GM12875 (cell line): Measurements from ENCODE around the gene MAN2A2.

Experiments
- H3K4me3 ChIP-seq: one replicate; pipeline ENCODE4 v1.5.1; 2011; ENCODE audit warnings: low read depth, low read length, control low read depth
- CTCF ChIP-seq: IDR thresholded peaks from 2 replicates; pipeline ENCODE4 v1.5.1; 2011; ENCODE audit warnings: low read depth, mild to moderate bottlenecking, control low read depth, inconsistent platforms, low read length, moderate library complexity, borderline replicate concordance; ENCODE audit not compliant: insufficient read depth

Gene MAN2A2

DNA sequence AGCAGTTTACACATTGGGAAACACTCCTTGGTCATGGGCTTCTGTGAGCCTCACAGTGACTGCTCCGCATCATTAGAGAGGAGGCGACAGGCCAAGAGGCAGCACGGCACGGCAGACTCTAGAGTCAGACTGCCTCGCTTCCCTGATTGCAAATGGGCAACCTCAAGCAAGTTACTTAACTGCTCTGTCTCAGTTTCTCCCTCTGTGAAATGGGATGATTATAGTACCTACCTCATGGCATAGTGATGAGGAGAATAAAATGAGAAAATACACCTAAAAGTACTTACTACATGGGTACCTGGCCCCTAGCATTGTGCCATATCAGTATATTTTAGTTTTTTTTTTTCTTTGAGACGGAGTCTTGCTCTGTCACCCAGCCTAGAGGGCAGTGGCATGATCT lies 47.6 kb downstream of the MAN2A2 start:
- TF ChIP-seq CTCF: no peak
- H3K4me3 ChIP-seq: no peak overlapping the region

DNA sequence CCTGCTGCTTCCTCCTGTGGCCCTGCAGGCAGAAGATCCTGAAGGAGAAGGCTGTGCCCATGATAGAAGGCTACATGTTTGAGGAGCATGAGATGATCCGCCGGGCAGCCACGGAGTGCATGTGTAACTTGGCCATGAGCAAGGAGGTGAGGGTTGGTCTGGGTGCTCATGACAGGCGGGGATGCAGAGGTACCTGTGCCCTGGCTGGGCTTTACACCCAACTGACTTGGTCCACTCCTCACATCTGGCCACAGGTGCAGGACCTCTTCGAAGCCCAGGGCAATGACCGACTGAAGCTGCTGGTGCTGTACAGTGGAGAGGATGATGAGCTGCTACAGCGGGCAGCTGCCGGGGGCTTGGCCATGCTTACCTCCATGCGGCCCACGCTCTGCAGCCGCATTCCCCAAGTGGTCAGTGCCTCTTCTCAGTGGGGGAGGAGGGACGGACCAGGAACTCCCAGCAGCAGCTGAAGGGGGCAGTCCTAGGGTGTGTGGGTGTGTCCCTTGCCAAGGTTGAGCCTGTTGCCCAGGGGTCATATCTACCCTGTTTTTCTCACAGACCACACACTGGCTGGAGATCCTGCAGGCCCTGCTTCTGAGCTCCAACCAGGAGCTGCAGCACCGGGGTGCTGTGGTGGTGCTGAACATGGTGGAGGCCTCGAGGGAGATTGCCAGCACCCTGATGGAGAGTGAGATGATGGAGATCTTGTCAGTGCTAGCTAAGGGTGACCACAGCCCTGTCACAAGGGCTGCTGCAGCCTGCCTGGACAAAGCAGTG lies 50.0 kb downstream of the MAN2A2 start:
- H3K4me3 ChIP-seq: no peak overlapping the region
- TF ChIP-seq CTCF: no peak

GRCh38 chr15:90953947-90954711 lies 51.0 kb downstream of the MAN2A2 start:
- no peak for TF ChIP-seq CTCF
- no peak overlapping the region for H3K4me3 ChIP-seq

DNA sequence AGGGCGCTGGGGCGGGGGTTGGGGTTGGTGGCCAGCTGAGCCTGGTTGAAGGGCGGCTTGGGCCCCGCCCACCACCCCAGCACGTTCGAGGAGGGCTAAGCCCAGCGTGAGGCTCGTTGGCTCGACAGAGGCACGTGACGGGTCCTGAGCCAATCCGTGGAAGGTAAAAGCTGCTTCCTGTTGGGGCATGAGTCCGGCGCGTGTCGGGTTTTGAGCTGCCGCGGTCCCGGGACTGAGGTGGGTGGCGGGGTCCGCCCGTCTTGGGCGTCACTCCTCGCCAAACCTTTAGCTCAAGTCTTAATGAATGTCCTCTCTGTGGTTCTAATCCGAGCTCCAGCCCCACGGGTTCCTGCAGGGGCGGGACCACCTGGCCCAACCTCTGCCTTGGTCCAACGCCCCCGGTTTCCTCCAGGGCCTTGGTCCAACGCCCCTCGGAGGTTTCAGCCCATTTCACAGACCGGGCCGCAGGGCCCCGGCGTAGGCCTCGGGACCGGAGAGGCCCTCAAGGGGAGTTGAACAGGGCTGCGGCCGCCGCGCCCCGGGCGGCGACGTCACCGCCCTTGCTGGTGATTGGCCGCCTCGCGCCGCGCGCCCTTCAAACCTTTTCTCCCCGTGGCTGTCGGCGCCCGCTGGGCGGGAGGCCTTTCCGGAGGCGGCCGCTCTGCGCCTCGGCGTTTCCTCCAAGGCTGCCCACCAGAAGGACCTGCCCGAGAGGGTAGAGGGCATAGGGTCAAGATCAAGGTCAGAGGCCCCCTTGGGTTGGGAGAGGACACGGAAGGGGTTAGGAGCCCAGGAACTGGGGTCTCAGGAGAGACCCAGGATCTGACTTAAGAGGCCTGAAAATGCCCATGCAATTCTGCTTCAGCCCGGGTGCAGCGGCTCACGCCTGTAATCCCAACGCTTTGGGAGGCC lies 51.9 kb downstream of the MAN2A2 start, which contains the start of gene RCCD1:
Gene RCCD1, plus strand, starts transcription at position 173 of the 912 bp plus-strand sequence. CDS start 1,851 bp downstream, outside the sequence.
- no peak for TF ChIP-seq CTCF
- peak within 1 kb of the TSS; percentile 70 for H3K4me3 ChIP-seq

DNA sequence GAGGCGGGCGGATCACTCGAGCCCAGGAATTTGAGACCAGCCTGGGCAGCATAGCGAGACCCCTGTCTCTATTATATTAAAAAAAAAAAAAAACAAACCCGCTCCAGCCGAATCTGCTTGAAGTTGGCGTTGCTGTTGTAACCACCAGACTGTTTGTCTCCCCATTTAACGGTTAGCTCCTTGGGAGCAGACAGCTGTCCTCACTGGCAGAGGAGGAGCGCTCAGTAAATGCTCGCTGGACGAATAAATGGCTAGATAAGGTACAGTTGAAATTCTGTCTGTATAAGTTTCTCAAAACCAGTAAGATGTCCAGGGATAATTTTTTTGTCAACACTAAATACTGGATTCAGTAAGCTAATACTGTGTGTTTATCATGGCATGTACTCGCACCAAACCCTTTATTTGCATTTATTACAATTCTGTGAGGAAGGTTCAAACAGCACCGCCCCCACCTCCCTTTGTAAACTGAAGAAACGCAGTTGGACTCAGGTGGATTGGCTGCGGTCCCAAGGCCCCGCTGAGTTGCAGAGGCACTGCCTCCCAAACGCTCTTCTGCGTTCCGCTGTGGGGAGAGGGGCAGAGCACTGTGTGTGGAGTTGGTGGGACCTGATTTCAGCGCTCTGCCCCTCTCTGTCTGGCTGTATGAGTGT lies 52.6 kb downstream of the MAN2A2 start:
- no peak for TF ChIP-seq CTCF
- peak overlapping the region; percentile 70 for H3K4me3 ChIP-seq

DNA sequence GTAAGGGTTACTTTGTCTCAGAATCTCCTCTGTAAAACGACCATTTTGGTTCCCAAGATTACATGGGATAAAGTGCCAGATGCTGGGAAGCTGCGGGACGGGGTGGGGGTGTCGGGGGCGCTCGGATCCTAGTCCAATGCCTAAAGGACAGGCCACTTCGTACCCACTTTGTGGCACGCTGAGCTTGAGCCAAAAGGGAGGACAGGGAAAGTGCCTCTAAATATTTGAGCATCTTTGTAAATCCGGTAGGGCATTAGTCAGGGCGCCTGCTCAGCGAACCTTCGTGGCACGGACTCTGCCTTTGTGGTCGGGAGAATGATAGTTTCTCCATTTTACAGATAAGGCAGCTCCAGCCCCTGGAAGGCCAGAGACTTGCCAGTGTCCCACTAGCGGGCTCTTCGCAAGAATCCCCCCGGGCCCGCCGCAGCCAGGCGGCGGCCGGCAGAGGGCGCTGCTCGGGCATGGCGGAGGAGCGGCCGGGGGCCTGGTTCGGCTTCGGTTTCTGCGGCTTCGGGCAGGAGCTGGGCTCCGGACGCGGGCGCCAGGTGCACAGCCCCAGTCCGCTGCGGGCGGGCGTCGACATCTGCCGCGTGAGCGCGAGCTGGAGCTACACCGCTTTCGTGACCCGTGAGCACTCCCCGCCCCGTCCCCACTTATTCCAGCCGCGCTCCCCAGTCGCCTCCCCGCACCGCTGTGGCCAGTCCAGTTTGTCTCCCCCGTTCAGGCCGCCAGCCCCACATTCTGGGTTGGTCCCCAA lies 53.4 kb downstream of the MAN2A2 start:
- peak overlapping the region; percentile 70 for H3K4me3 ChIP-seq
- TF ChIP-seq CTCF: peak; percentile 97
